Measurements from ENCODE around the gene KCNQ1. TPM values are rescaled to one million over a fixed set of nuclear protein-coding genes. Genes with fewer than 3 reads are reported as not detected.

Gene KCNQ1
- total and polyA plus RNA-seq, 2 donors (not counting 3 experiments of a cell fraction or from before 2014, with no cell fraction given): 0.07 to 0.09 TPM

DNA sequence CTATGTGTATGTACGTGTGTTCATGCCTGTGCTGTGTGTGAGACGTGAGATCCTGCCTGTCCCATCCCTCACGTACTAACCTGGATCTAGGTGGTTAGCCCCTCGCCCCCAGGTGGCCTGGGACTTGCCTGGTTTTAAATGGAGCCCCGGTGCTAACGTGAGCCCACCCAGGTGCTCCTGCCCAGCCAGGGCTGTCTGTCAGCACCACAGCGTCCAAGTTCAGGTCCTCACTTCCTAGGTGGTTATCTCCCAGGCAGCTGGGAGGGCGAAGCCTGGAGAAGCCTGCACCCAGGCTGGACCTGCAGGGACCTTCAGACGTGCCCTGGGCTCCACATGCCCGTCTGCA lies 86.0 kb downstream of the KCNQ1 start:
- Histone ChIP-seq H2AFZ (ENCODE audit: low read depth, low read length) (no peak overlapping the region), H3K9me3 (replicated peaks; ENCODE audit: control insufficient read depth, insufficient read depth, low read length) (no peaks in the 10 kb centered on the region), H3K4me3 (replicated peaks in 1 of 3; ENCODE audit: insufficient read depth in 1 of 3, low read depth in 1 of 3, low read length in 3 of 3) (no peak overlapping the region), H3K9ac (replicated peaks; ENCODE audit: extremely low read depth, insufficient read depth, low read length) (no peak overlapping the region), H3K9me1 (replicated peaks; ENCODE audit: control insufficient read depth, extremely low read depth, insufficient read depth, low read length) (no peaks in the 10 kb centered on the region), H3K79me2 (ENCODE audit: control insufficient read depth, insufficient read depth, low read length) (no peaks in the 10 kb centered on the region), H3K4me1 (ENCODE audit: control insufficient read depth, extremely low read depth, insufficient read depth, low read length) (peaks cover 9% of the 10 kb centered on the region), H3K4me2 (ENCODE audit: insufficient read depth, low read length) (no peak overlapping the region), H3K27me3 (ENCODE audit: control insufficient read depth in 2 of 2, insufficient read depth in 2 of 2, low read length in 2 of 2) (no peaks in the 10 kb centered on the region), H3K27ac (ENCODE audit: insufficient read depth, low read depth, low read length) (no peak overlapping the region), H3K36me3 (ENCODE audit: control insufficient read depth in 2 of 2, extremely low read depth in 1 of 2, insufficient read depth in 2 of 2, low read length in 2 of 2) (no peaks in the 10 kb centered on the region), H4K20me1 (replicated peaks; ENCODE audit: control insufficient read depth, extremely low read depth, insufficient read depth, low read length) (no peaks in the 10 kb centered on the region)
- ChIA-PET CTCF (interaction anchor here (0.8 to 8.5 kb wide), 28 partner anchors 8 to 878 kb away, joined by 3 to 711 read pairs (median 5); partner anchors contain the start of genes CDKN1C, KCNQ1 and PHLDA2), POLR2A (no interaction called here)
- TF ChIP-seq POLR2A (IDR thresholded peaks at IDR 0.05; ENCODE audit: low read depth, low read length) (no peak), MAX (IDR thresholded peaks at IDR 0.05; ENCODE audit: insufficient read depth, insufficient read length) (no peak), GATA2 (IDR thresholded peaks at IDR 0.05; ENCODE audit: insufficient read depth, insufficient read length, low read depth, low read length) (no peak), EZH2 (IDR thresholded peaks at IDR 0.05; ENCODE audit: borderline replicate concordance, low read depth, low read length, severe bottlenecking) (no peak), MYC (IDR thresholded peaks at IDR 0.05; ENCODE audit: low read depth, low read length) (no peak), JUN (IDR thresholded peaks at IDR 0.05; ENCODE audit: borderline replicate concordance, insufficient read depth, insufficient read length, low read depth) (no peak)
- TF ChIP-seq, protein P1, sequence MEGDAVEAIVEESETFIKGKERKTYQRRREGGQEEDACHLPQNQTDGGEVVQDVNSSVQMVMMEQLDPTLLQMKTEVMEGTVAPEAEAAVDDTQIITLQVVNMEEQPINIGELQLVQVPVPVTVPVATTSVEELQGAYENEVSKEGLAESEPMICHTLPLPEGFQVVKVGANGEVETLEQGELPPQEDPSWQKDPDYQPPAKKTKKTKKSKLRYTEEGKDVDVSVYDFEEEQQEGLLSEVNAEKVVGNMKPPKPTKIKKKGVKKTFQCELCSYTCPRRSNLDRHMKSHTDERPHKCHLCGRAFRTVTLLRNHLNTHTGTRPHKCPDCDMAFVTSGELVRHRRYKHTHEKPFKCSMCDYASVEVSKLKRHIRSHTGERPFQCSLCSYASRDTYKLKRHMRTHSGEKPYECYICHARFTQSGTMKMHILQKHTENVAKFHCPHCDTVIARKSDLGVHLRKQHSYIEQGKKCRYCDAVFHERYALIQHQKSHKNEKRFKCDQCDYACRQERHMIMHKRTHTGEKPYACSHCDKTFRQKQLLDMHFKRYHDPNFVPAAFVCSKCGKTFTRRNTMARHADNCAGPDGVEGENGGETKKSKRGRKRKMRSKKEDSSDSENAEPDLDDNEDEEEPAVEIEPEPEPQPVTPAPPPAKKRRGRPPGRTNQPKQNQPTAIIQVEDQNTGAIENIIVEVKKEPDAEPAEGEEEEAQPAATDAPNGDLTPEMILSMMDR (IDR thresholded peaks at IDR 0.05; ENCODE audit: extremely low read depth in 1 of 2, insufficient read depth in 1 of 2, low read depth in 1 of 2, low read length in 2 of 2): no peak
- FAIRE-seq (no peak), DNase-seq (ENCODE audit: low read depth, low spot score) (no peak)
- intact Hi-C loops (cut with micrococcal nuclease): loop anchor here (1.0 to 10.0 kb wide), 6 partner anchors 103 to 886 kb away; partner anchors contain the start of gene NAP1L4
- dilution Hi-C loops (cut with MboI; ENCODE audit: extremely low pct_ligation_motif_present, low sequenced_read_pairs): no loop called here
- no TSS peak for BruUV-seq (replicated peaks)
